Measurements from ENCODE around the gene SP140. TPM values are rescaled to one million over a fixed set of nuclear protein-coding genes. Genes with fewer than 3 reads are reported as not detected.
A peak's percentile ranks its signal among the peaks of the same experiment; 100 is the strongest.

Gene SP140
- total and polyA plus RNA-seq, 2 of the 8 experiments (the other 6 are each of a cell fraction or from before 2014, with no cell fraction given) = 0.23 to 1.3 TPM

DNA sequence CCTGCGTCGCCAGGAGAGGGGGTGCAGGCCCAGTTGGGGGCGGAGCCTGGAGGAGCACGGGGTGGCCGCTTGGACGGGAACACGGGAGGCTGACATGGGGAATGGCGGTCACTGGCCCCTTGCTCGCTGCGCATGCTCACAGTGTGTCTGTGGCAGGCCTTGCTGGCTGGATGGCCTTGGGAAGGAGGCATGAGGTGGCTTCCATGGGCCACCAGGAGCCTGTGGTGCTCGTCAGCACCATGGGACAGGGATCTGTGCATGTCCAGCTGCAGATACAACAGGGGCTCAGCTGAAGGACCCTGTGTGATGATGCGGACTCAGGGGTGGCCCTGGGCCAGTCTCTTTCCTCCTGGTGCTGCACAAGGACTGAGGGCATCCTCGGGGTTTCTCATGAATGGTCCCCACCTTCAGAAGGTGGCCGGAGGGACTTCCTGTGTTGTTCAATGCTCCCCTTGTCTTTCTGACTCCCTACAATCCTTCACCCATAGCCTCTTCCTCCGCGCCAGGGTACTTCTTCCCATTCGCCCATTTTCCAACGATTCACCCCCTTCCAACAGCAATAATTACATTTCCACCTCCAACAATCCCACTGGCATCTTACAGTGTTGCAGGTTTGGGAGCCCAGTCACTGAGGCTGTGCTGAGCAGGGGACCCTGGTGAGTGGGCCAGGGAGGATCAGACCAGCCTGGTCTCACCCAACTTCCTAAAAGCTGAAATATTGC, 98.0 kb downstream of the SP140 start:
- Histone ChIP-seq H3K27me3 (replicated peaks in 1 of 4; ENCODE audit: control insufficient read depth in 3 of 4, extremely low read depth in 1 of 4, insufficient read depth in 3 of 4, low read length in 3 of 4) (no peaks in the 10 kb centered on the region), H3K18ac (ENCODE audit: extremely low read depth, low read length) (no peak overlapping the region), H3K23ac (ENCODE audit: insufficient read length) (no peak overlapping the region), H4K91ac (replicated peaks; ENCODE audit: insufficient read length, low read length) (no peak overlapping the region), H3K9ac (replicated peaks in 1 of 4; ENCODE audit: extremely low read depth in 1 of 4, low read depth in 3 of 4, low read length in 3 of 4) (no peak overlapping the region), H2BK15ac (ENCODE audit: low read length) (no peak overlapping the region), H2AK5ac (ENCODE audit: low read depth, low read length) (no peak overlapping the region), H3K4ac (replicated peaks; ENCODE audit: insufficient read length, low read depth, low read length) (no peak overlapping the region), H3K23me2 (ENCODE audit: low read depth, low read length) (no peaks in the 10 kb centered on the region), H3K14ac (ENCODE audit: insufficient read length) (no peak overlapping the region), H2BK120ac (replicated peaks; ENCODE audit: low read depth, low read length) (no peak overlapping the region), H3K9me3 (ENCODE audit: insufficient read depth in 2 of 2, low read depth in 1 of 2, low read length in 1 of 2) (peaks cover 24 to 27% of the 10 kb centered on the region in 2 experiments), H4K8ac (ENCODE audit: extremely low read depth, insufficient read depth, low read length) (no peak overlapping the region), H3K4me1 (replicated peaks in 1 of 4; ENCODE audit: control insufficient read depth in 3 of 4, insufficient read depth in 4 of 4, low read length in 3 of 4) (peaks cover 0 to 2% (median 0%) of the 10 kb centered on the region in 4 experiments; a peak in 1 of 7 replicates), H3K4me2 (ENCODE audit: insufficient read depth in 1 of 2, low read depth in 2 of 2, low read length in 2 of 2) (no peak overlapping the region), H3K36me3 (ENCODE audit: control insufficient read depth in 2 of 4, insufficient read depth in 4 of 4, low read length in 3 of 4) (no peaks in the 10 kb centered on the region), H2BK12ac (ENCODE audit: low read depth, low read length) (no peak overlapping the region), H3K4me3 (ENCODE audit: extremely low read depth in 1 of 4, insufficient read depth in 2 of 4, low read depth in 3 of 4, low read length in 4 of 4) (no peak overlapping the region), H3K56ac (replicated peaks; ENCODE audit: insufficient read length, low read depth, low read length) (no peak overlapping the region), H4K20me1 (replicated peaks in 1 of 2; ENCODE audit: control insufficient read depth in 1 of 2, insufficient read depth in 2 of 2, low read length in 2 of 2) (no peaks in the 10 kb centered on the region), H3K27ac (ENCODE audit: low read depth, low read length) (no peak overlapping the region), H2BK5ac (ENCODE audit: low read depth, low read length) (no peak overlapping the region), H3K79me2 (ENCODE audit: control insufficient read depth in 1 of 2, insufficient read depth in 2 of 2, low read length in 2 of 2) (no peaks in the 10 kb centered on the region), H3K79me1 (ENCODE audit: low read depth, low read length) (no peaks in the 10 kb centered on the region), H2AFZ (ENCODE audit: low read length) (no peak overlapping the region), H4K5ac (ENCODE audit: insufficient read length, low read depth, low read length) (no peak overlapping the region), H2BK20ac (ENCODE audit: low read length) (no peak overlapping the region)
- WGBS, 2 experiments (ENCODE audit: extremely low coverage in 1 of 2, insufficient coverage in 1 of 2, insufficient read length in 1 of 2, insufficient replicate concordance in 2 of 2, low coverage in 1 of 2, low lambda C conversion rate in 2 of 2, missing lambda C conversion rate in 1 of 2) = 93% methylated on average over 18 of the region's 18 CpGs; no CpG with 5 or more reads in 1 of the 2 experiments
- FAIRE-seq (no peak), DNase-seq (ENCODE audit: low read depth in 1 of 2, low spot score in 2 of 2) (no peak)
- ChIA-PET CTCF (ENCODE audit: partially characterized antibody) (interaction anchor here (0.6 to 1.7 kb wide), 4 partner anchors 10 to 287 kb away, joined by 3 to 7 read pairs (median 4); no protein-coding TSS in a partner anchor), POLR2A (ENCODE audit: partially characterized antibody) (interaction anchor here (1.1 kb wide), 1 partner anchor 10 kb away, joined by 3 read pairs; no protein-coding TSS in a partner anchor)
- TF ChIP-seq BACH1 (IDR thresholded peaks at IDR 0.05; ENCODE audit: low read length) (no peak), RFX5 (IDR thresholded peaks at IDR 0.05; ENCODE audit: borderline replicate concordance, low read depth, low read length) (no peak), ASH2L (IDR thresholded peaks at IDR 0.05; ENCODE audit: low read length) (no peak), CTBP2 (IDR thresholded peaks at IDR 0.05; ENCODE audit: borderline replicate concordance, insufficient read depth, insufficient read length, low read length) (no peak), RAD21 (IDR thresholded peaks at IDR 0.05 in 1 of 2, conservative IDR thresholded peaks at IDR 0.05 in 1 of 2; ENCODE audit: low read depth in 2 of 2, low read length in 2 of 2) (peak; percentile 22 to 33; a peak in 1 of 4 replicates), EGR1 (IDR thresholded peaks at IDR 0.05; ENCODE audit: borderline replicate concordance, low read depth, low read length) (no peak)
- TF ChIP-seq, protein P1, sequence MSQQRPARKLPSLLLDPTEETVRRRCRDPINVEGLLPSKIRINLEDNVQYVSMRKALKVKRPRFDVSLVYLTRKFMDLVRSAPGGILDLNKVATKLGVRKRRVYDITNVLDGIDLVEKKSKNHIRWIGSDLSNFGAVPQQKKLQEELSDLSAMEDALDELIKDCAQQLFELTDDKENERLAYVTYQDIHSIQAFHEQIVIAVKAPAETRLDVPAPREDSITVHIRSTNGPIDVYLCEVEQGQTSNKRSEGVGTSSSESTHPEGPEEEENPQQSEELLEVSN (IDR thresholded peaks at IDR 0.05) = no peak
- TF ChIP-seq, protein P2, sequence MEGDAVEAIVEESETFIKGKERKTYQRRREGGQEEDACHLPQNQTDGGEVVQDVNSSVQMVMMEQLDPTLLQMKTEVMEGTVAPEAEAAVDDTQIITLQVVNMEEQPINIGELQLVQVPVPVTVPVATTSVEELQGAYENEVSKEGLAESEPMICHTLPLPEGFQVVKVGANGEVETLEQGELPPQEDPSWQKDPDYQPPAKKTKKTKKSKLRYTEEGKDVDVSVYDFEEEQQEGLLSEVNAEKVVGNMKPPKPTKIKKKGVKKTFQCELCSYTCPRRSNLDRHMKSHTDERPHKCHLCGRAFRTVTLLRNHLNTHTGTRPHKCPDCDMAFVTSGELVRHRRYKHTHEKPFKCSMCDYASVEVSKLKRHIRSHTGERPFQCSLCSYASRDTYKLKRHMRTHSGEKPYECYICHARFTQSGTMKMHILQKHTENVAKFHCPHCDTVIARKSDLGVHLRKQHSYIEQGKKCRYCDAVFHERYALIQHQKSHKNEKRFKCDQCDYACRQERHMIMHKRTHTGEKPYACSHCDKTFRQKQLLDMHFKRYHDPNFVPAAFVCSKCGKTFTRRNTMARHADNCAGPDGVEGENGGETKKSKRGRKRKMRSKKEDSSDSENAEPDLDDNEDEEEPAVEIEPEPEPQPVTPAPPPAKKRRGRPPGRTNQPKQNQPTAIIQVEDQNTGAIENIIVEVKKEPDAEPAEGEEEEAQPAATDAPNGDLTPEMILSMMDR (IDR thresholded peaks at IDR 0.05; ENCODE audit: control extremely low read depth in 1 of 3, insufficient read depth in 1 of 3, low read depth in 1 of 3, low read length in 3 of 3) = peak; percentile 21 to 54 (median 36); a peak in 3 of 4 replicates
